ENCODE data around the gene CD96.

The CD96 gene

GRCh38 chr3:111566844-111567243 is 24.8 kb downstream of the CD96 start:
- no peak for DNase-seq

- DNase-seq: no peak
Measured at GRCh38 chr3:111568355-111568754, 26.4 kb downstream of the CD96 start.

GRCh38 chr3:111568911-111569310 is 26.9 kb downstream of the CD96 start:
- DNase-seq: no peak

- DNase-seq: no peak
Measured at GRCh38 chr3:111570404-111571030, 28.5 kb downstream of the CD96 start.

GRCh38 chr3:111571282-111571681 is 29.3 kb downstream of the CD96 start:
- no peak for DNase-seq

GRCh38 chr3:111571907-111572460 is 30.0 kb downstream of the CD96 start:
- no peak for DNase-seq

- no peak for DNase-seq
Measured at GRCh38 chr3:111577113-111577512, 35.1 kb downstream of the CD96 start.

GRCh38 chr3:111577798-111578685 is 36.0 kb downstream of the CD96 start:
- DNase-seq: peak; percentile 25 to 37 (median 34)

GRCh38 chr3:111578867-111579266 is 36.9 kb downstream of the CD96 start:
- no peak for DNase-seq

GRCh38 chr3:111579495-111579894 is 37.5 kb downstream of the CD96 start:
- DNase-seq: no peak

- DNase-seq: no peak
Measured at GRCh38 chr3:111581403-111582119, 39.6 kb downstream of the CD96 start.

- DNase-seq: no peak
Measured at GRCh38 chr3:111582120-111582474, 40.1 kb downstream of the CD96 start.

GRCh38 chr3:111584744-111585143 is 42.7 kb downstream of the CD96 start:
- no peak for DNase-seq

- no peak for DNase-seq
Measured at GRCh38 chr3:111585217-111585616, 43.2 kb downstream of the CD96 start.

- DNase-seq: no peak
Measured at GRCh38 chr3:111588527-111588926, 46.5 kb downstream of the CD96 start.

GRCh38 chr3:111589303-111590142 is 47.5 kb downstream of the CD96 start:
- no peak for DNase-seq

GRCh38 chr3:111590143-111590491 is 48.1 kb downstream of the CD96 start:
- no peak for DNase-seq

- no peak for DNase-seq
Measured at GRCh38 chr3:111591555-111591954, 49.6 kb downstream of the CD96 start.

GRCh38 chr3:111592143-111592542 is 50.1 kb downstream of the CD96 start:
- no peak for DNase-seq

- DNase-seq: no peak
Measured at GRCh38 chr3:111592936-111593335, 50.9 kb downstream of the CD96 start.

- DNase-seq: no peak
Measured at GRCh38 chr3:111593666-111594065, 51.7 kb downstream of the CD96 start.

- no peak for DNase-seq
Measured at GRCh38 chr3:111594205-111594604, 52.2 kb downstream of the CD96 start.

- no peak for DNase-seq
Measured at GRCh38 chr3:111594781-111595180, 52.8 kb downstream of the CD96 start.
